ENCODE measurements around the gene MYOZ3. TPM values are rescaled to one million over a fixed set of nuclear protein-coding genes. Genes with fewer than 3 reads are reported as not detected.

Gene MYOZ3
- total RNA-seq, 1 experiment from 2014 or later: not detected

GRCh38 chr5:150615141-150615699, 45.8 kb upstream of the MYOZ3 start:
- no peak overlapping the region; the same call in 1 of the 2 replicates for H2AFZ ChIP-seq (ENCODE audit: low read length)
- H3K27ac ChIP-seq (ENCODE audit: low read length): no peak overlapping the region
- no peak overlapping the region for H3K4me3 ChIP-seq (ENCODE audit: low read length)
- H3F3A ChIP-seq (ENCODE audit: low read length, unreplicated experiment): no peaks in the 10 kb centered on the region
- no peaks in the 10 kb centered on the region for H3K4me1 ChIP-seq (ENCODE audit: insufficient read depth, low read length)
- H3K9me3 ChIP-seq (ENCODE audit: low read length): no peaks in the 10 kb centered on the region
- no peak overlapping the region for H3K9ac ChIP-seq (ENCODE audit: low read length)
- H3K9me2 ChIP-seq (replicated peaks; ENCODE audit: low read length): no peaks in the 10 kb centered on the region
- H4K20me1 ChIP-seq (ENCODE audit: low read length): no peaks in the 10 kb centered on the region
- no peaks in the 10 kb centered on the region for H3K79me2 ChIP-seq (ENCODE audit: low read length)
- H3K27me3 ChIP-seq (ENCODE audit: low read length): peaks cover 11% of the 10 kb centered on the region; the same call in 1 of the 2 replicates
- no peak for DNase-seq
- CTCF ChIA-PET: no interaction called here
- POLR2A ChIA-PET (ENCODE audit: unreplicated experiment): no interaction called here
- no TSS peak for BruUV-seq (replicated peaks)
- H3K36me3 ChIP-seq (ENCODE audit: low read depth, low read length): no peaks in the 10 kb centered on the region
- H3K4me2 ChIP-seq (ENCODE audit: low read length): no peak overlapping the region
- ATAC-seq: no peak
- intact Hi-C loops (cut with micrococcal nuclease): no loop called here
- TF ChIP-seq EZH2 (IDR thresholded peaks at IDR 0.05; ENCODE audit: low read length, unreplicated experiment) (no peak), EZH2phosphoT487 (IDR thresholded peaks at IDR 0.05; ENCODE audit: borderline replicate concordance, low read length) (no peak), CTCF (conservative IDR thresholded peaks at IDR 0.05; ENCODE audit: low read depth, low read length) (no peak)

GRCh38 chr5:150616024-150616470, 45.0 kb upstream of the MYOZ3 start:
- Histone ChIP-seq H4K20me1 (ENCODE audit: low read length) (no peaks in the 10 kb centered on the region), H3K27me3 (ENCODE audit: low read length) (peaks cover 11% of the 10 kb centered on the region; the same call in 1 of the 2 replicates), H3K9me2 (replicated peaks; ENCODE audit: low read length) (no peaks in the 10 kb centered on the region), H3K9me3 (ENCODE audit: low read length) (no peaks in the 10 kb centered on the region), H3K4me2 (ENCODE audit: low read length) (no peak overlapping the region), H3K4me3 (ENCODE audit: low read length) (no peak overlapping the region), H3K79me2 (ENCODE audit: low read length) (no peaks in the 10 kb centered on the region), H3F3A (ENCODE audit: low read length, unreplicated experiment) (no peaks in the 10 kb centered on the region), H3K36me3 (ENCODE audit: low read depth, low read length) (no peaks in the 10 kb centered on the region), H3K9ac (ENCODE audit: low read length) (no peak overlapping the region), H2AFZ (ENCODE audit: low read length) (no peak overlapping the region), H3K4me1 (ENCODE audit: insufficient read depth, low read length) (no peaks in the 10 kb centered on the region), H3K27ac (ENCODE audit: low read length) (no peak overlapping the region)
- no peak for DNase-seq
- ChIA-PET CTCF (no interaction called here), POLR2A (ENCODE audit: unreplicated experiment) (no interaction called here)
- intact Hi-C loops (cut with micrococcal nuclease): no loop called here
- ATAC-seq: no peak
- TF ChIP-seq CTCF (conservative IDR thresholded peaks at IDR 0.05; ENCODE audit: low read depth, low read length) (no peak), EZH2phosphoT487 (IDR thresholded peaks at IDR 0.05; ENCODE audit: borderline replicate concordance, low read length) (no peak), EZH2 (IDR thresholded peaks at IDR 0.05; ENCODE audit: low read length, unreplicated experiment) (no peak)
- BruUV-seq (replicated peaks): no TSS peak

- Histone ChIP-seq H3K9ac (ENCODE audit: low read length) (no peak overlapping the region), H2AFZ (ENCODE audit: low read length) (no peak overlapping the region), H3K9me2 (replicated peaks; ENCODE audit: low read length) (no peaks in the 10 kb centered on the region), H3K4me2 (ENCODE audit: low read length) (no peak overlapping the region), H3K27me3 (ENCODE audit: low read length) (peaks cover 11% of the 10 kb centered on the region; the same call in 1 of the 2 replicates), H3K79me2 (ENCODE audit: low read length) (no peaks in the 10 kb centered on the region), H3F3A (ENCODE audit: low read length, unreplicated experiment) (no peaks in the 10 kb centered on the region), H4K20me1 (ENCODE audit: low read length) (no peaks in the 10 kb centered on the region), H3K9me3 (ENCODE audit: low read length) (no peaks in the 10 kb centered on the region), H3K4me1 (ENCODE audit: insufficient read depth, low read length) (no peaks in the 10 kb centered on the region), H3K4me3 (ENCODE audit: low read length) (no peak overlapping the region), H3K36me3 (ENCODE audit: low read depth, low read length) (no peaks in the 10 kb centered on the region), H3K27ac (ENCODE audit: low read length) (no peak overlapping the region)
- no TSS peak for BruUV-seq (replicated peaks)
- DNase-seq: no peak
- CTCF ChIA-PET: no interaction called here
- no peak for TF ChIP-seq EZH2phosphoT487 (IDR thresholded peaks at IDR 0.05; ENCODE audit: borderline replicate concordance, low read length)
- TF ChIP-seq EZH2 (IDR thresholded peaks at IDR 0.05; ENCODE audit: low read length, unreplicated experiment): no peak
- TF ChIP-seq CTCF (conservative IDR thresholded peaks at IDR 0.05; ENCODE audit: low read depth, low read length): no peak
- POLR2A ChIA-PET (ENCODE audit: unreplicated experiment): no interaction called here
- intact Hi-C loops (cut with micrococcal nuclease): no loop called here
- no peak for ATAC-seq
These were observed 44.5 kb upstream of the MYOZ3 start for GRCh38 chr5:150616506-150616905.

All from PC-3 (cell line).